Activated CD8-positive, alpha-beta T cell treated with anti-CD3 and anti-CD28 coated beads, Interleukin-2, amount 10 ng/mL, durations not matched to agents 7 days and 5 days (primary cell): Measurements from ENCODE around the gene CDX2. TPM values are rescaled to one million over a fixed set of nuclear protein-coding genes. Genes with fewer than 3 reads are reported as not detected.
"Not testable (repeated sequence)": the region's sequence is repeated elsewhere in the genome, so short reads cannot be mapped to it uniquely, and the experiment has no call there.

ENCODE experiments used
- ATAC-seq: fragments of 150-1000 bp; cut with Tn5 transposase; one replicate; pipeline ENCODE4 v1.10.0; 2021; ENCODE audit warnings: moderate library complexity
- CTCF ChIA-PET: fragments of 350-600 bp; sonication (Branson Sonifier 250); formaldehyde crosslinking; loops from one replicate; lab custom pipeline; 2021; ENCODE audit warnings: antibody characterized with exemption; lab: Charles Lee
- POLR2A ChIA-PET: fragments of 350-600 bp; sonication (Branson Sonifier 250); formaldehyde crosslinking; loops from one replicate; lab custom pipeline; 2021; ENCODE audit warnings: antibody characterized with exemption; lab: Charles Lee
- DNase-seq: peaks from one replicate; pipeline ENCODE4 v3.0.0-alpha.2; 2020
- H3K27ac Mint-ChIP-seq: one replicate; pipeline ENCODE4 v1.8.0; 2021; ENCODE audit warnings: mild to moderate bottlenecking, mixed read lengths
- H3K27me3 Mint-ChIP-seq: one replicate; pipeline ENCODE4 v1.8.0; 2021; ENCODE audit warnings: low read depth, mixed read lengths
- H3K36me3 Mint-ChIP-seq: one replicate; pipeline ENCODE4 v1.8.0; 2021; ENCODE audit warnings: low read depth, mixed read lengths
- H3K4me1 Mint-ChIP-seq: one replicate; pipeline ENCODE4 v1.8.0; 2021; ENCODE audit warnings: low read depth, mixed read lengths
- H3K4me3 Mint-ChIP-seq: one replicate; pipeline ENCODE4 v1.8.0; 2021; ENCODE audit warnings: mild to moderate bottlenecking, mixed read lengths
- H3K9me3 Mint-ChIP-seq: one replicate; pipeline ENCODE4 v1.8.0; 2022; ENCODE audit warnings: mixed read lengths; ENCODE audit not compliant: insufficient read depth
- total RNA-seq, 2 experiments: library from RNA; stranded (reverse); gene quantifications; one replicate each; pipeline ENCODE4 v1.2.3, GENCODE V29; 2021

Gene CDX2, protein sequence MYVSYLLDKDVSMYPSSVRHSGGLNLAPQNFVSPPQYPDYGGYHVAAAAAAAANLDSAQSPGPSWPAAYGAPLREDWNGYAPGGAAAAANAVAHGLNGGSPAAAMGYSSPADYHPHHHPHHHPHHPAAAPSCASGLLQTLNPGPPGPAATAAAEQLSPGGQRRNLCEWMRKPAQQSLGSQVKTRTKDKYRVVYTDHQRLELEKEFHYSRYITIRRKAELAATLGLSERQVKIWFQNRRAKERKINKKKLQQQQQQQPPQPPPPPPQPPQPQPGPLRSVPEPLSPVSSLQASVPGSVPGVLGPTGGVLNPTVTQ
- not detected for total RNA-seq

DNA sequence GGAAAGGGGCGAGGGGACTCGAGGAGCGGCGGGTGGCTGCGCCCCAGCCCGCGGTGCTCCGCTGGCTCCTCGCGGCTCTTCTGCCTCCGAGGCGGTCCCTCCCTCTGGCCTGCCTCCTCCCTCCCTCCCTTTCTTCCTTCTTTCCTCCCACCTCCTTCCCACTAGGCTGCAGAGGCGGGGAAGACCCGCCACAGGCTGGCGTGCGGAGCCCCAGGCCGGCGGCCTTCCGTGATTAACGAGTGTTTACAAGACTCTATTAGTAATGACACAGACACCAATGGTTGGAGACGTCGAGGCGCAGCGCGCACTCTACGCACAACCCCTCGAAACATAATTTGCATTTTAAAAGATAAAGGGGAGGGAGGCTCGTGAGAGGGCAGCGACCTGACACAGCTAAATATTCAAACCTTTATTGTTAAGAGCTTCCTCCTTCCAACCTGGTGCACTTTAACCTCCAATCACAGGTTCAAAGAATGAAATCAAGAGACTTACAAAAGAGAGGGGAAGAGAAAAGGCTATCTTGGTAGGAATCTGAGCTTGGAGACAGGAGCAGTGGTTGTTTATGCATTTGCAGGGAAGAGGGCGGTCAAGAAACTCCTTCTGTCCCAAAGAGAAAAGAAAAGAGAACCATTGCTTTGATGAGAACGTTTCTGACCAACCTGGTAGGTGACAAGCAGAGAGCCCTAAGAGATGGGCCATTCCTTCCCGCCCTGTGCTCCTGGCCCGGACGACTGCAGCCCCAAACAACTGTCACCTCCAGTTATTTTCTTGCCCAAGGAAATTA is at the start of gene CDX2:
Gene CDX2, minus strand, starts transcription at position 234 of the 784 bp plus-strand sequence. CDS start 309 bp downstream, outside the sequence.
- DNase-seq (no peak), ATAC-seq (no peak)
- POLR2A ChIA-PET, result no interaction called here
- Mint-ChIP-seq H3K27ac (peak within 1 kb of the TSS; percentile 79), H3K36me3 (peaks cover 2% of the 10 kb centered on the region), H3K4me3 (peak within 1 kb of the TSS; percentile 17), H3K27me3 (peaks cover 78% of the 10 kb centered on the region), H3K9me3 (no peaks in the 10 kb centered on the region), H3K4me1 (peaks cover 2% of the 10 kb centered on the region)
- CTCF ChIA-PET, result no interaction called here

DNA sequence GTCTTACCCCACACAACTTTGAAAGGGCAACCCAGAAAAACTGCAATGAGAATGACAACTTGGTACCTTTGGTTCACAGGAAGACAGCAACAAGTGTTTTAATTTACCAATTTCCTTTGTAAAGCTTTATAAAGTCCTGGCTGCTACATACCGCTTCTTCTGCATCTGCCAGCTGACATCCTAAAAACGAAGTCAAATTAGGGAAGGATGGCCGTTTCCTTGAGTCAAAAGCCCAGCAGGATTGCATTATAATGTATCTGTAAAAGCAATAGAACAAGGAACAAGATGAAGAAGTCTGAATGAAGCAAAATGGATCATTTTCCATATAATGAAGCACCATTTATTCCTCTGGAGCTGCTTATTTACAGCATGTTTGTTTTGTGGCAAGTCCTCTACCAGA is 45.2 kb upstream of the CDX2 start:
- CTCF ChIA-PET, result no interaction called here
- peaks cover 10% of the 10 kb centered on the region for H3K27me3 Mint-ChIP-seq

DNA sequence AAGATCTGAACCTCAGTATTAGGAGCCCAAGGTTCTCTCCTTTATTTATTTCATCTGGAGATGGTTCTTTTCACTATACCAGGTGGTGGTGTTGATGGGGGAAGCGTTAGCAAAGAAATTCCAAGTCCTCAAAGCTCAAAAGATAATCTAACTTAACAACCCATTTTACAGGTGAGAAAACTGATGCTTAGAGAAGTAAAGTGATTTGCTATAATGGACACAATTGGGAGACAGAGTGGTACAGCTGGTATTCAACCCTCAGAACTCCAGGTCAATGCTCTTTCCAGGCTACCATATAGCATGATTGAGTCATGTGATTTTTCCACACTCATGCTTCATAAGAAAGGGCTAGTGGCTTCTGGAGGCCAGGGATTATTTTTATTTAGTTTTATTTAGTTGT is 44.4 kb upstream of the CDX2 start:
- Mint-ChIP-seq H3K36me3 (no peaks in the 10 kb centered on the region), H3K27ac (no peak overlapping the region), H3K4me1 (peaks cover 3% of the 10 kb centered on the region), H3K9me3 (no peaks in the 10 kb centered on the region), H3K4me3 (no peak overlapping the region), H3K27me3 (peaks cover 13% of the 10 kb centered on the region)
- no peak for ATAC-seq
- ChIA-PET CTCF (interaction anchor here (0.6 kb wide), 1 partner anchor 15 kb away, joined by 3 read pairs; no protein-coding TSS in a partner anchor), POLR2A (no interaction called here)
- no peak for DNase-seq

More for the DNA sequence above, 45.2 kb upstream of the CDX2 start:
- POLR2A ChIA-PET, result no interaction called here
- ATAC-seq, result no peak
- H3K27ac Mint-ChIP-seq, result no peak overlapping the region
- DNase-seq, result no peak
- no peaks in the 10 kb centered on the region for H3K36me3 Mint-ChIP-seq
- peaks cover 3% of the 10 kb centered on the region for H3K4me1 Mint-ChIP-seq
- no peaks in the 10 kb centered on the region for H3K9me3 Mint-ChIP-seq
- no peak overlapping the region for H3K4me3 Mint-ChIP-seq

DNA sequence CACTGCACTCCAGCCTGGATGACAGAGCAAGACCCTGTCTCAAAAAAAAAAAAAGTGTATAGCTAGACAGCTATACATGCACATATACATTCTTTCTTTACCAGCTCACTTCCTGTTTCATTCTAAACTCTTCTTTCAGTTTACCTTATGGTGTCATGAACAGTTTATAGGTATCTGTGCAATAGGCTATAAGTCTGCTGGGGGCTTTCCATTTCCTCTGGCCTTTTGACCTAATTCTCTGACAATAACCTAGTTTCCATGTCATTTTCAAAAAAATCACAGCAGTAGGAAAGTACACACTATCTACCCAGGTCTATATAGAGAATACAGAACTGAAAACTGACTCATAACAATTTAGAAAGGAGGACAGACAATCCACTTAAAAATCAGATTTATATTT is 43.8 kb upstream of the CDX2 start:
- ChIA-PET POLR2A (no interaction called here), CTCF (interaction anchor here (0.6 to 1.4 kb wide), 3 partner anchors 15 to 182 kb away, joined by 3 to 4 read pairs (median 3); no protein-coding TSS in a partner anchor)
- Mint-ChIP-seq H3K9me3 (no peaks in the 10 kb centered on the region), H3K4me3 (no peak overlapping the region), H3K27me3 (peaks cover 13% of the 10 kb centered on the region), H3K4me1 (peaks cover 3% of the 10 kb centered on the region), H3K36me3 (no peaks in the 10 kb centered on the region), H3K27ac (no peak overlapping the region)
- ATAC-seq (no peak), DNase-seq (no peak)

DNA sequence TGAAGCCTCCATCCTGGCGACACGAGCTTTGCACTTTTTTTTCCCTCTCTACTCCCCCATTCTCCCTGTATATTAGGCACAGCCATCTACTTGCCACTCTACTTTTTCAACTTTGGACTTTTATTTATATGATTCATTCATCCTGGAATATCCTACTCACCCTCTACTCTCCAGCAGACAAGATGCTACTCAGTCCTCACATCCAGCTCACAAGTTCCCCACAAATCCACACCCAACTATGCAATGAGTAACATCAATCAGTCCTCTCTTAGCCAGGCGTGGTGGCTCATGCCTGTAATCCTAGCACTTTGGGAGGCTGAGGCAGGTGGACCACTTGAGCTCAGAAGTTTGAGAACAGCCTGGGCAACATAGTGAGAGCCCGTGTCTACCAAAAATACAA is 43.3 kb upstream of the CDX2 start:
- Mint-ChIP-seq H3K27me3 (peaks cover 13% of the 10 kb centered on the region), H3K4me1 (peaks cover 3% of the 10 kb centered on the region), H3K36me3 (no peaks in the 10 kb centered on the region), H3K9me3 (no peaks in the 10 kb centered on the region), H3K4me3 (no peak overlapping the region), H3K27ac (no peak overlapping the region)
- DNase-seq (no peak), ATAC-seq (no peak)
- POLR2A ChIA-PET, result interaction anchor here (0.6 kb wide), 1 partner anchor 122 kb away, joined by 3 read pairs; no protein-coding TSS in a partner anchor
- CTCF ChIA-PET, result interaction anchor here (0.9 to 1.4 kb wide), 3 partner anchors 14 to 182 kb away, joined by 3 to 5 read pairs (median 4); no protein-coding TSS in a partner anchor

DNA sequence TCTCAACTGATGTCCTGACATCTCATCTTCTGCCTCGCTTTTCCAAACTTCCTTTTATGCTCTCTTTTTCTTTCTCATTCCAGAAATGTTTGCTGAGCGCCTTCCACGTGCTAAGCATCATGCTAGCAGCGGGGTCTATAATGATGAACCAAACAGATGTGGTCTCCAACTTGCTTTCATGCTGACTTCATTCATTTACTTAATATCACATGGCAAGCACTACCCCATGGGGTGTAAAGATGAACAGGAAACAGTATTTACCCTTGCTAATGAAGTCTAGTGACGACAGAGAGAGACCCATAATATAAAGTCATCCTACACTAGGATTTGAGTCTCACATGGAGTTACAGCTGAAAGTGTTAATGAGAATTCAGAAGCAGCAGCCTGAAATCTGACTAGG is 40.9 kb upstream of the CDX2 start:
- no peak overlapping the region for H3K4me3 Mint-ChIP-seq
- peaks cover 3% of the 10 kb centered on the region for H3K4me1 Mint-ChIP-seq
- CTCF ChIA-PET, result no interaction called here
- no peak overlapping the region for H3K27ac Mint-ChIP-seq
- no peaks in the 10 kb centered on the region for H3K9me3 Mint-ChIP-seq
- POLR2A ChIA-PET, result interaction anchor here (0.8 kb wide), 1 partner anchor 10 kb away, joined by 3 read pairs; no protein-coding TSS in a partner anchor
- no peaks in the 10 kb centered on the region for H3K36me3 Mint-ChIP-seq
- peaks cover 10% of the 10 kb centered on the region for H3K27me3 Mint-ChIP-seq
- DNase-seq, result no peak
- ATAC-seq, result no peak

DNA sequence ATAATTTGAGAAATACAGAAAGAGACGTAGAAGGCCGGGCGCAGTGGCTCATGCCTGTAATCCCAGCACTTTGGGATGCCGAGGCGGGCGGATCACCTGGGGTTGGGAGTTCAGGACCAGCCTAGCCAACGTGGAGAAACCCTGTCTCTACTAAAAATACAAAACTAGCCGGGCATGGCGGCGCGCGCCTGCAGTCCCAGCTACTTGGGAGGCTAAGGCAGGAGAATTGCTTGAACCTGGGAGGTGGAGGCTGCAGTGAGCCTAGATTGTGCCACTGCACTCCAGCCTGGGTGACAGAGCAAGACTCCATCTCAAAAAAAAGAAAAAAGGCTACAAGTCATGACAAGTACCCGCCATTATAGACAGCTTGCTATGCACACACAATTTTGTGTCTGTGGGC is 35.9 kb upstream of the CDX2 start:
- CTCF ChIA-PET, H3K4me3 Mint-ChIP-seq, DNase-seq, POLR2A ChIA-PET, H3K36me3 Mint-ChIP-seq, H3K27ac Mint-ChIP-seq, H3K4me1 Mint-ChIP-seq, H3K9me3 Mint-ChIP-seq, ATAC-seq, H3K27me3 Mint-ChIP-seq: not testable (repeated sequence)

DNA sequence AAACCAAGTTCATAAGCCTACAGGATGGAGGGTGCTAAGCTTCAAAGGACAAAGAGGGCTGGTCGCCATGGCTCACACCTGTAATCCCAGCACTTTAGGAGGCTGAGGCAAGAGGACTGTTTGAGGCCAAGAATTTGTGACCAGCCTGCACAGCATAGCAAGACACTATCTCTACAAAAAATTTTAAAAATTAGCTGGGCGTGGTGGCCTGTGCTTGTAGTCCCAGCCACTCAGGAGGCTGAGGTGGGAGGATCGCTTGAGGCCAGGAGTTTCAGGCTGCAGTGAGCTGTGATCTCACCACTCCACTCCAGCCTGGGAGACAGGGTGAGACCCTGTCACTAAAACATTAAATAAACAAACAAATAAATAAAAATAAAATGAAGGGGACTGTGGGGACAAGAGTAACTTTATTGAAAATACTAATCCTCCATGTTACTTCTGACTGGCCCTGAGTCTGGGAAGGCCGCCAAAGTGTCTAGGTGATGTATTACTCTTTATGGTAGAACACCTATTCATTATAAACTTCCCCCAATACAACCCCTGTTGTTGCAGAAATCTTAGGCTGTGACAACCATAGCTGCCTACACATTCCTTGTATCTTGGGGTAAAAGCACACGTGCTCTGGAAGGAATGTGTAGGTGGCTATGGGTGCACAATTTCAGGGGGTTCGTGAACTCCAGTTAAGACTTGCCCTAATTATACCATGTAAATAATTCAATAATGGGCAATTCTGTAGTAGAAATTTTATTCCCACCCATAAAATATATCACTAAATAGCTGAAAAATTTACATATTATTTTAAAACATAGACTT is 34.0 kb upstream of the CDX2 start:
- CTCF ChIA-PET, result interaction anchor here (1.8 kb wide), 1 partner anchor 19 kb away, joined by 6 read pairs; no protein-coding TSS in a partner anchor
- no peaks in the 10 kb centered on the region for H3K9me3 Mint-ChIP-seq
- no peak for ATAC-seq

DNA sequence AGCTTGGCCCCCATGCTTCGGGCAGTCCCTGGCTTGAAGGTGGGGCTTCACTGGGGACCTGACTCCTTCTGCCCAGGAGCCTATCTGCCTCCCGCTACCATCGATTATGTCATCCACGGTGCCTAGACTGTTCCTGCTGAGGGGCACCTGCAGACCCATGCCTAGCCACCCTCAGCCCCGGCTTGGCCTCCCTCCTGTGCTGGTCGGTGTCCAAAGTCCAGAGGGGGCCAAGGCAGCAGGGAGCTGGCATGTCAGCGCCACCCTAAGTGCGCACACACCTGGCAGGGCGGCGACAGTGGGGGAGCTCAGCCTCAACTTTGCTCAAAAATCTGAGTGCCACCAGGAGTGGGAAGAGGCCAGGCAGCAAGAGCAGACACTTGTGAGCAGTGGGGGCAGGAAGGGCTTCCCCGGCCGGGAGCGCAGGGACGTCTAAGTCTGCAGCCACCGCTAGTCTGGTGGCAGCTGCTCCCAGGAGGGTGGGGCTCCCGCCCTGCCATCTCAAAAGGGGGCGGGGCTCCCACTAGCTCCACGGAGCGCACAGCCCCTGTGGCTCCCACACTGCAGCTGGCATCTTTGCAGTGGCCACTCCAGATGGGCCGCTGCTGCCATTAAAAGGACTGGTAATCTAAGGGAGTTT is 32.8 kb upstream of the CDX2 start:
- H3K36me3 Mint-ChIP-seq, result no peaks in the 10 kb centered on the region
- no peak overlapping the region for H3K27ac Mint-ChIP-seq
- no peaks in the 10 kb centered on the region for H3K27me3 Mint-ChIP-seq
- DNase-seq (no peak), ATAC-seq (no peak)
- CTCF ChIA-PET, result interaction anchor here (1.3 to 1.8 kb wide), 2 partner anchors 18 kb away, joined by 3 to 6 read pairs; no protein-coding TSS in a partner anchor
- POLR2A ChIA-PET, result no interaction called here
- H3K9me3 Mint-ChIP-seq, result no peaks in the 10 kb centered on the region
- H3K4me1 Mint-ChIP-seq, result no peaks in the 10 kb centered on the region
- H3K4me3 Mint-ChIP-seq, result no peak overlapping the region

More for the DNA sequence above, 34.0 kb upstream of the CDX2 start:
- POLR2A ChIA-PET, result no interaction called here
- Mint-ChIP-seq H3K4me1 (no peaks in the 10 kb centered on the region), H3K27ac (no peak overlapping the region), H3K4me3 (no peak overlapping the region), H3K27me3 (no peaks in the 10 kb centered on the region), H3K36me3 (no peaks in the 10 kb centered on the region)
- DNase-seq, result no peak

DNA sequence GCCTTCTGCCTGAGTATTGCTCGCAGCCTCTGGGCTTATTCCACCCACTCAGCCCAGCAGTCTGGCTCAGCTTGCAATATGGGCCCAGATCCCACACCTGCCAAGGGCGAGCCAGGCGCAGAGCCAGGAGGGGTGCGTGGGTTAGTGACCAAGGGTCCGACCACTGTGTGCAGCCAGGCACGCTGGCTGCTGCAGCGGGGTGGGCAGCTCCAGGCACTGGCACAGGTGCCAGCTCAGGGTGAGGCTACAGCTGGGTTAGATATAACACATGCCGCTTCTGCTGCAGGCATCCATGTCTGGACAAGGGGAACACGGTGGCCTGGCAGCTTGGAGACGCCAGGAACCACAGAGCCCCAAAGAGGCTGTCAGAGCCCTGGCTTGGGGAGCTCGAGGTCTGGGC is 31.9 kb upstream of the CDX2 start:
- H3K4me3 Mint-ChIP-seq, result no peak overlapping the region
- CTCF ChIA-PET, result interaction anchor here (1.3 kb wide), 1 partner anchor 17 kb away, joined by 3 read pairs; no protein-coding TSS in a partner anchor
- no peak for DNase-seq
- no peaks in the 10 kb centered on the region for H3K36me3 Mint-ChIP-seq
- POLR2A ChIA-PET, result no interaction called here
- no peaks in the 10 kb centered on the region for H3K4me1 Mint-ChIP-seq
- no peak overlapping the region for H3K27ac Mint-ChIP-seq
- H3K27me3 Mint-ChIP-seq, result no peaks in the 10 kb centered on the region
- ATAC-seq, result no peak
- no peaks in the 10 kb centered on the region for H3K9me3 Mint-ChIP-seq

DNA sequence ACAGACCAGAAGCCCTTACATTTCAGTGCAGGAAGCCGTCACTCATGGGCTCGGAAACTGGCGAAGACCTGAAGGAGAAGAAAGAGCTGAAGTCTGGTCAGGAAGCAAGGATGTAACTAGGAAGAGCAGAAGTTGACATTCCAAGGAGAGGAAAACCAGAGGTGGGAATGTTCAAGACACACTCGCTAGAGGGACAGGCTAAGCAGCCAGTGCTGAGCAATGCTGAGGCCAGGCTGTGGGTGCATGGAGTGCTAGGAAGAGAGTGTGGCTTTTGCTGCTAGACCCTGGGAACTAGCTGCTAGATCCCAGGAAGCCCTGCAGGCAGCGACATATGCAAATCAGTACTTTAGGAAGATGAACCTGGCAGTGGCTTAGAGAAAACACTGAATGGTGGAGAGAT is 31.5 kb upstream of the CDX2 start:
- H3K4me1 Mint-ChIP-seq, result no peaks in the 10 kb centered on the region
- DNase-seq (no peak), ATAC-seq (no peak)
- H3K27me3 Mint-ChIP-seq, result no peaks in the 10 kb centered on the region
- no peaks in the 10 kb centered on the region for H3K36me3 Mint-ChIP-seq
- H3K27ac Mint-ChIP-seq, result no peak overlapping the region
- ChIA-PET CTCF (interaction anchor here (1.3 kb wide), 1 partner anchor 16 kb away, joined by 3 read pairs; no protein-coding TSS in a partner anchor), POLR2A (interaction anchor here (0.8 kb wide), 1 partner anchor 9 kb away, joined by 3 read pairs; no protein-coding TSS in a partner anchor)
- H3K4me3 Mint-ChIP-seq, result no peak overlapping the region
- H3K9me3 Mint-ChIP-seq, result no peaks in the 10 kb centered on the region
